CD4-positive, alpha-beta T cell treated with Interleukin-12 subunit alpha and Interleukin-12 subunit beta, for 1 hour (primary cell): ENCODE results near the gene SMARCA2.

Source experiments
- DNase-seq: peaks from one replicate; pipeline ENCODE4 v3.0.0-alpha.2; 2020

Gene SMARCA2

DNA sequence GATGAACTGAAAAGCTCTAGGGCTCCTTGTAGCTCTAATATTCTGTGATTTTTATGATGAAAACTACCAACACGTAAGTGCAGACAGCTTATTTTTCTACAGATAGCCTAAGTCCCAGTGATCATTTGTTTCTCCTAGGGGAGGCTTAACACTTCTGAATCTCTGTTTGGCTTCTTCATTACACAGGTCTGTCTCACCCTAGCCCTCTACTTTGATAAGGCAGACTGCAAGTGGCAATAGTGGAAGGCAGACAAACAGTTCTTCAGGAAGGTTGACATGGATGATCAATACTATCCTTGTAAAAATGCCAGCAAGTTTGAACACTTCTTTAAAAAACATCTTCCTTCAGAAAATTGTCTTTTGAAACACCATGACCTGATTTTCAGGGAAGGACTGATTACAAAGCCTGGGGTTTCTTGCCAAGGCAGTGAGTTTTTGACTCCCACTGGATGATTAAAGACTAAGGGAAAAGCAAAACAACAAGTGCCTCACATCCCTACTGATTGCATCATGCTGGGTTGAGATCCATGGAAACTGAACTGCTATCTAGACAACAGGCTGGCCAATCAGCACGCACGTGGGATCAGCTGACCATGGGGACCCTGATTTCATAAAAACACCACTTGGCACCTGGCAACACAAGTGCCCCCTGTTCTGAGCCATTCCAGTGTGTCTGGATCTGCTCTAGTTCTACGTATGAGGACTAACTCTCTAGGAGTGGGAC is 212.2 kb downstream of the SMARCA2 start:
- DNase-seq, result no peak

DNA sequence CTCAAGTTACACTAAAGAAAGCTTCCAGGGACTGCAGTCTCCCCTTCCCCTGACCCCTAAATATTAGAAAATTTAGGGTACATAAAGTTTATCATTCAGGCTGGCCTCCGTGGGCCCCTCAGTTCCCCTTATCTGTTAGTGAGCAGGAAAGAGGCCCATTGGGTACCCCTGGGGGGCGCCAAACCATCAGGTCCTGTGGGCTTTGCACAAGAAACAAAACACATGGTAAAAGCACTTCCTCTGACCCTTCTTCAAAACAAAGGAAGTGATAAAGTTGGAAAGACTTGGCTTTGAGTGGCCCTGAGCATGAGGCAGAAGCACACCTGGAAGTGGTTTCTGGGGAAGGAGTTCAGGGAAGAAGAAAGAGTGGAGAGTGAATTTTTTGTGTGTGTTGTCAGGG is 213.0 kb downstream of the SMARCA2 start:
- no peak for DNase-seq

DNA sequence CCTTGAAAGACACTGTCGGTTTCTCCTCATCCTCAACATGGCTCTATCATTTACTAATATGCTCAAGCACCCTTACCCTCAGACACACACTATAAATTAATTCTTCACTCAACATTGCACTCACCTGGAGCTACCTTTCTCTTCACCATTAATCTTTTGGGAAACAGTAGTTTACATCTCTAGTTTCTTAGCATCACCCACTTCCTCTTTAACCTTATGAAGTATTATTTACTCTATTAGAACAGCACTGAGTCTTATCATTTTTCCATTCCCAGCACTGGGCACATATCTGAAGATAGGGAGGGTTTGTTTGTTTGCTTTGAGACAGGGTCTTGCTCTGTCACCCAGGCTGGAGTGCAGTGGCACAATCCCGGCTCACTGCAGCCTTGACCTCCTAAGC is 213.5 kb downstream of the SMARCA2 start:
- DNase-seq, result no peak

GRCh38 chr9:2229109-2229721 is 214.1 kb downstream of the SMARCA2 start:
- DNase-seq, result no peak

GRCh38 chr9:2230362-2230761 is 215.2 kb downstream of the SMARCA2 start:
- DNase-seq, result no peak

GRCh38 chr9:2231101-2231500 is 216.0 kb downstream of the SMARCA2 start:
- DNase-seq, result no peak

DNA sequence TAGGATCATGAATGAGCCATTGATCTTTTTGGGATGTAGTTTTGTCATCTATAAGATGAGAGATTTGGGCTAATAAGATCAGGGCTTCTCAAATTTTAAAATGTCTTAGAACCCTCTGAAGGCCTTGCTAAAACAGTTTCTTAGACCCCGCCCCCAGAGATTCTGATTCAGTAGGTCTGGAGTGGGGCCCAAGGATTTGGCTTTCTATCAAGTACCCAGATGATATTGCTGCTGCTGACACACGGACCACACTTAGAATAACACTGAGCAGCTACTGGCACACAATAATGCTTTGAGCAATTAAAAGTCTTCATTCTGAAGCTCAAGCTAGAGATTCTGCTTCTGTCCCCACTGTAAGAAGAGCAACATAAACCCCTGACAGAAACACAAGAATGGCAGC is 216.7 kb downstream of the SMARCA2 start:
- DNase-seq, result no peak

GRCh38 chr9:2233274-2233673 is 218.1 kb downstream of the SMARCA2 start:
- DNase-seq, result no peak

DNA sequence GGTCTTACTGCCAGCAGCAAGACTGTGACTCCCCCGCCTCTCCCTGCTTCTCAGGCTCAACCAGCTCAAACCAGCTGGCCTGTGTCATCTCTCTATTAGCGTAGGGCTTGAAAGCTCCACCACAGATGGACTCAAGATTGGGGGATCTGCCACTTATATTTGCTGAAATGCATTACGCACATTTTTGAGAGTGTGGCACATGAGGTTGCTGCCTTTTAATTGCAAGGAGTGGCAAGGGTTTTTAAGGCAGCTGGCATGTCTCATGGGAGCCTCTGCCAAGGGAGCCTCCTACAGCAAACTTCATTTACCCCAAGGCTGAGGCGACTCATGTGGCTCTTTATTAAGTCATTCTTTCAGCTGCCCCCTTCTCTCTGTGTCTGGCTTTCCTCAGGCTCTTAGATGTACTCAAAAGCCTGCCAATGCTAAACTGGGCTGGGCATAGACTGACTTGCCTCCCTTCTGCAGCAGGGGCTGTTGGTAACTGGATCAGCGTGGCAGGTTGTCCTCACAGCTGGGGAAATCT is 219.3 kb downstream of the SMARCA2 start:
- DNase-seq, result no peak

GRCh38 chr9:2235623-2236022 is 220.5 kb downstream of the SMARCA2 start:
- no peak for DNase-seq

DNA sequence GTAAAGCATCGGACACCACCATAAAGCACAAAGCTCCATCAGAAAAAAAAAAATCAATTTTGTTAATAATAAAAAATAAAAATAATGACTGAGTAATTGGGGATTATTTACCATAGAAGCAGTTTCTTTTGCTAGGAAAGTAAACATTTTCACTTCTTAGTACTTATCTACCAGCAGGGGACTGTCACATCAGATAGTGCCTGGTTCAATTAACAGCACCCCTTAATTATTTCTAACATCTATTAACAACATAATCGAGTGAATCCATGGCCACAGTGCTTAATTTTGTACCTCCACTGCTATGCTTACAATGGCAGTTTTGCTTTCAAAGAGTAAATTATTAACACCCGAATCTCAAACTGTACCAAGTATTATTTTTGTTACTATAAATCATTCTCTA is 221.7 kb downstream of the SMARCA2 start:
- DNase-seq, result no peak

GRCh38 chr9:2241461-2241835 is 226.3 kb downstream of the SMARCA2 start:
- DNase-seq, result peak; percentile 4

DNA sequence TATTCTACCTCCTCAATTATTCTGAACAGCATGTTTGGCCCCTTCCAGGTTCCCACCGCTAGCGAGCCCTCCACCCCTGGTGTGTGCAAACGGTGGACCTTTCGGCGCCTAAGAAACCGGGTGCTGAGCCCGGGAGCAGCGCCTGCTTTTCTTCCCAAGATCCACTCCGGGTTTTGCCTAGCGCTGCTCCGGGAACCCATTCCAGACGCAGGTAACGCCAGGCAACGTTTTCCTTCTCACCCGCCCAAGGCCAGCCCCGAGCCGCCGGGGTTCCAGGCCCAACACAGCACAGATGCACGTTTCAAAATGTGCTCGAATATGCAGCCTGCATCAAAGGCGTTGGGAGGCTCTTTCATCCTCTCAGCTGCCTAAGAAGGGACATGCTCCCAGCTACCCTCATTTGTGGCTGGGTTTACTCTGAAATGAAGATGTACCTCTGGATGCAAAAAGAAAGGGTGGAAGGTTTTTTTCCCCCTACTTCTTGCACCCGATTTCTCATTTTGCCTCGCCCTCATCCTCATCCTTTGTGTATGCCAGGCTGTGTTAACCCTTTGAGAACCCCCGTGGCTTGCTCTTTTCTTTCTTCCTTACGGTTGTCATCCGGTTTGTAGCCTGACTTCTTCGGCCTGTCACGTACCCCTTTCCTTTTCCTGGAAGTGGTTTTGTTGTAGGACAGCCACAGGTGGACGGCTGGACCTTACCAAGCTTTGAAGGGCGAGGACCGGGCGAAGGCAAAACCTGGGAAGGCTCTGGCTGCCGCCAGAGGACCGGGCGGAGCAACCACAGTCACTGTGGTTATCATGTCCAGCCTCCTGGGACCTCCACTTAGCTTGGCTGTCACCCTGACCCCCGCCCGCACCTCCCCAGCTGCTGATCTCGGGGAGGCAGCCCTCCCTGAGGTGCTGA is 226.9 kb downstream of the SMARCA2 start:
- DNase-seq, result peak; percentile 71

DNA sequence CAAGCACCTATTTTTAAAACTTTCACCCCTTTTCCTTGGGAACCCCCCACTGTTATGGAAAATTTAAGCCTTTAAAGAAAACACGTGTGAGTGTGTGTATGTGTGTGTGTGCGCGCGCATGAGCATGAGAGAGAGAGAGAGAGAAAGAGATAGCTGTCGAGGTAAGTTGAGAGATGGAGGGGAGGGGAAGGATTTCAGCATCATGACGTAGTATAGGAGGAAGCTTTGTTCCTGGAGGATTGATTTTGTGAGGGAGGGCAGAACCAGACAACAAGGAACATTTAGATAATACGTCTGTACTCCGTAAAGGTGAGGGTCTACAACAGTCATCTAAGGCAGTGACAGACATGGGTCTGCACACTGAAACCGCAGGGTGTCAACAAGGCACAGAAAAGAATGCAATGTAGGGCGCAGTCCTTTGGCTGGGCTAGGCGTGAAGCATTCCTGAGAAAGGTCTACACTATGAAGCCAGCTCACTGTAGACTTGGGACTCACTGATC is 227.7 kb downstream of the SMARCA2 start:
- no peak for DNase-seq
